ENCODE results near the gene CLTRN. TPM values are rescaled to one million over a fixed set of nuclear protein-coding genes. Genes with fewer than 3 reads are reported as not detected.
A peak's percentile ranks its signal among the peaks of the same experiment; 100 is the strongest.
"Not testable (repeated sequence)": the region's sequence is repeated elsewhere in the genome, so short reads cannot be mapped to it uniquely, and the experiment has no call there.

CLTRN gene
- total RNA-seq, 3 donors from 2014 or later = 0.16 TPM; not detected in 2

GRCh38 chrX:15675490-15675921, 10.9 kb upstream of the CLTRN start:
- peak; percentile 79 to 80 for ATAC-seq
- no peak overlapping the region for H3K4me3 Mint-ChIP-seq
- H3K36me3 Mint-ChIP-seq (ENCODE audit: insufficient read depth) = no peaks in the 10 kb centered on the region
- no peaks in the 10 kb centered on the region for H3K27me3 Mint-ChIP-seq (ENCODE audit: low read depth)
- H3K4me1 Mint-ChIP-seq (ENCODE audit: low read depth) = peaks cover 13% of the 10 kb centered on the region
- no peaks in the 10 kb centered on the region for H3K9me3 Mint-ChIP-seq
- peak; percentile 89 for DNase-seq

DNA sequence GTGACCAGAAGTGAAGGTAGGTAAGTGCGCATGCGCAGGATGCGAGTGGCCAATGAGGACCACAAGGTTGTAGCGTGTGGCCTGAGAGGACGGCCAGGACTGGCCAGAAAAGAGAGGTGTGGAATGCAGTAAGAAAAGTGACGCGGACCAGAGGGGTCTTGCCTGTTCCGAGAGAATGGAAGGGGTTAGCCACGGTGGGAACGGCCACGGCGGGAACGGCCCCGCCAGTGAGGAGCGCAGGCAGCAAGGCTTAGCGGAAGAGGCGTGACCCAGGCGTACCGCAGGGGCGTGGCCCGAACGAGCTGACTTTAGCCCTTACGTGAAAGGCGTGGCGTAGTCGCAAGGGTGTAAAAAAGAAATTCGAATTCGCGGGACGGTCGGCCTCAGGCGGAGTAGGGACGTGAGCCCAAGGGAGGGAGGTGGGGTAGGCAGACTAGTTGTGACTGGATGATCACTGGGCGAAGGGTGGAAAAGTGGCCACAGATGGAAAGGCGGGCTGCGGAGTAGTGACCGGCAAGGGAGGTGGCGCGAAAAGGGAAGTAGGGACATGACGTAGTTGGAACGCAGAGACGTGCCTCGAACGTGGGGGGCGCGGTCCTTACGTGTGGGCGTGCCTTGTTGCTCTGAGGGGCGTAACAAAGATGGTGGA, 10.4 kb upstream of the CLTRN start:
- no peaks in the 10 kb centered on the region for H3K9me3 Mint-ChIP-seq
- DNase-seq = peak; percentile 90
- peaks cover 11% of the 10 kb centered on the region for H3K4me1 Mint-ChIP-seq (ENCODE audit: low read depth)
- ATAC-seq = peak; percentile 81 to 82
- H3K36me3 Mint-ChIP-seq (ENCODE audit: insufficient read depth) = no peaks in the 10 kb centered on the region
- no peaks in the 10 kb centered on the region for H3K27me3 Mint-ChIP-seq (ENCODE audit: low read depth)
- H3K4me3 Mint-ChIP-seq = no peak overlapping the region

GRCh38 chrX:15674514-15674840, 9.9 kb upstream of the CLTRN start:
- H3K4me1 Mint-ChIP-seq (ENCODE audit: low read depth) = peaks cover 11% of the 10 kb centered on the region
- ATAC-seq (no peak), DNase-seq (no peak)
- no peaks in the 10 kb centered on the region for H3K9me3 Mint-ChIP-seq
- H3K36me3 Mint-ChIP-seq (ENCODE audit: insufficient read depth) = no peaks in the 10 kb centered on the region
- no peaks in the 10 kb centered on the region for H3K27me3 Mint-ChIP-seq (ENCODE audit: low read depth)
- no peak overlapping the region for H3K4me3 Mint-ChIP-seq

GRCh38 chrX:15673970-15674369, 9.4 kb upstream of the CLTRN start:
- Mint-ChIP-seq H3K4me1 (ENCODE audit: low read depth) (peaks cover 11% of the 10 kb centered on the region), H3K27me3 (ENCODE audit: low read depth) (no peaks in the 10 kb centered on the region), H3K36me3 (ENCODE audit: insufficient read depth) (no peaks in the 10 kb centered on the region), H3K4me3 (no peak overlapping the region), H3K9me3 (no peaks in the 10 kb centered on the region)
- ATAC-seq (no peak), DNase-seq (no peak)

DNA sequence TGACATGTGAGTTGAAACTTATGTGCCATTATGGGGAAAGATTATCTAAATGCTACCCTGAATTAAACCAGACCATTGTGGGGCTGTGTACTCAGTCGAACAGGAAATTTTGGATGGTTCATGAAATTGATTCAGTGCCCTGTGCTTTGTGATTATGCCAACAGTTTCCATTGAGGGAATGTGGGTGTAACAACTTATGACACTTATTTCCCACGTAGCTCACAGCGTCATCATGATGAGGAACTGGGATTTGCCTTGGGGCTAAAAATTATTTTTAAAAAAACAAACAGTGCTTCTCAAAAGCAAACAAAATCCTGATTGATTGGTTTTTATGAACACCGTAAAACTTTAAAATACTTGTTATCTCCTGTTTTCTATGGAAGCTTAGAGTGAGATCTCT, 8.3 kb upstream of the CLTRN start:
- H3K4me3 Mint-ChIP-seq = no peak overlapping the region
- no peaks in the 10 kb centered on the region for H3K27me3 Mint-ChIP-seq (ENCODE audit: low read depth)
- DNase-seq (no peak), ATAC-seq (no peak)
- H3K36me3 Mint-ChIP-seq (ENCODE audit: insufficient read depth) = no peaks in the 10 kb centered on the region
- no peaks in the 10 kb centered on the region for H3K9me3 Mint-ChIP-seq
- H3K4me1 Mint-ChIP-seq (ENCODE audit: low read depth) = peaks cover 8% of the 10 kb centered on the region

DNA sequence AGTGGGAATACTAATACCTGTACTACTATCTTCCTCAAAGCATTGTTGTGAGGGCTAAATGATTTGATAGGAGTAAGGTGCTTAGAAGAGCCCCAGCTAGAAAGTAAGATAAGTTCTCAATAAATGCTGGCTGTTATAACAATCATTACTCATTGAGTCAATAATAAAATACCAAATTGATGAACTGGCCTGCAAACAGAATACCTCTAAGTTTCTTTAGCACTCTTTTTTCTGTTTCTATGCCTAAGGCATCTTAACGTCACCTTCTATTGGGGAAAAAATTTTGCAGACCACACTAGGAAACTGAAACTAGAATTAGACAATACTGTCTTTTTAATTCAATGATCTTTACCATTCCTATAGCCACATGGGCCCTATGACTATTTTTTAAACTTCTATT, 1.2 kb downstream of the CLTRN start:
- Mint-ChIP-seq H3K9me3 (no peaks in the 10 kb centered on the region), H3K27me3 (ENCODE audit: low read depth) (peaks cover 28% of the 10 kb centered on the region), H3K4me3 (no peak overlapping the region), H3K36me3 (ENCODE audit: insufficient read depth) (no peaks in the 10 kb centered on the region), H3K4me1 (ENCODE audit: low read depth) (no peaks in the 10 kb centered on the region)
- no peak for ATAC-seq
- no peak for DNase-seq

DNA sequence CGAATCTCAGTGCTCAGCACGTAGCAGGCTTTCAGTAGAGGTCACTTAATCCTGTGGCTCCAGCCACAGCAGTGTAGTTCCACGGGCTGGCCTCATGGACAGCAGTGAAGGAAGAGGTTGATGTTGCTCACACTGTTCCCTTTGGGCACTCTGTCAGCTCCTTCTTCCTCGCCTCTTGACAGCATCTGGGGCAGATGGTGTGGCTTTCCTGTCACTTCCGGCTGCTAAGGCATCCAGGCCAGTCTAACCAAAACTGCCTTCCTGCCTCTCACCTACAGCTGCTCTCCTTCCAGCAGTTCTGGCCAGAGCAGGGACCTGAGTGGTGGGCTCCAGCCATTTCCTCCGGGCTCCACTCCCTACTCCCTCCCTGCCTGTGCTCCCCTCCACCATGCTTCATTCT, 9.8 kb downstream of the CLTRN start:
- not testable (repeated sequence) for DNase-seq; ATAC-seq; H3K4me1 Mint-ChIP-seq (ENCODE audit: low read depth); H3K9me3 Mint-ChIP-seq; H3K4me3 Mint-ChIP-seq; H3K36me3 Mint-ChIP-seq (ENCODE audit: insufficient read depth); H3K27me3 Mint-ChIP-seq (ENCODE audit: low read depth)

- no peak overlapping the region for H3K4me3 Mint-ChIP-seq
- H3K27me3 Mint-ChIP-seq (ENCODE audit: low read depth) = no peaks in the 10 kb centered on the region
These were observed 10.6 kb downstream of the CLTRN start for GRCh38 chrX:15653961-15654360.

GRCh38 chrX:15647510-15647909, 17.1 kb downstream of the CLTRN start:
- not testable (repeated sequence) for H3K27me3 Mint-ChIP-seq (ENCODE audit: low read depth); DNase-seq; ATAC-seq; H3K4me3 Mint-ChIP-seq; H3K9me3 Mint-ChIP-seq; H3K36me3 Mint-ChIP-seq (ENCODE audit: insufficient read depth)
- peaks cover 11% of the 10 kb centered on the region for H3K4me1 Mint-ChIP-seq (ENCODE audit: low read depth)

More at GRCh38 chrX:15653961-15654360, 10.6 kb downstream of the CLTRN start:
- Mint-ChIP-seq H3K9me3 (no peaks in the 10 kb centered on the region), H3K4me1 (ENCODE audit: low read depth) (no peaks in the 10 kb centered on the region), H3K36me3 (ENCODE audit: insufficient read depth) (no peaks in the 10 kb centered on the region)
- ATAC-seq (no peak), DNase-seq (no peak)

GRCh38 chrX:15646543-15646942, 18.1 kb downstream of the CLTRN start:
- ATAC-seq (no peak), DNase-seq (no peak)
- Mint-ChIP-seq H3K4me1 (ENCODE audit: low read depth) (peaks cover 11% of the 10 kb centered on the region), H3K27me3 (ENCODE audit: low read depth) (peaks cover 6% of the 10 kb centered on the region), H3K4me3 (no peak overlapping the region), H3K9me3 (no peaks in the 10 kb centered on the region), H3K36me3 (ENCODE audit: insufficient read depth) (no peaks in the 10 kb centered on the region)

DNA sequence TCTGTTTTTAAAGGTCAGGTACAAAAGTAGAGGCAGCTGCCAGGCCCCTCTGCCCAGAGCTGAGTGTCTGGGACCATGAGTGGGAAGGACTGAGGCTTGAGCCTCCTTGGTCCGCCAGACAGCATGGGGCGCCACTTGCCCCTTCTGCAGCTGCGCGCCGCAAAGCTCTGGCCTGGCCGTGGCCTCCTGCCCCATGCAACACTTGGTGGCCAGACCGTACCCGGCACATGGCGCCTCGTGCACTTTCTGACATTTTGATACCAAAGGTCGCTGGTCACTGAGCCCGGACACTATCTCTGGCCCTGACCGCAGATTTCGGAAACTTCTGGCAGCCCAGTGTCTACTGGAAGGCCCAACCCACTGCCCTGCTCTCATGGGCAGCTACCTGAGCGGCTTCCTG, 18.6 kb downstream of the CLTRN start:
- H3K9me3 Mint-ChIP-seq = no peaks in the 10 kb centered on the region
- DNase-seq = no peak
- peaks cover 11% of the 10 kb centered on the region for H3K4me1 Mint-ChIP-seq (ENCODE audit: low read depth)
- no peaks in the 10 kb centered on the region for H3K36me3 Mint-ChIP-seq (ENCODE audit: insufficient read depth)
- no peak overlapping the region for H3K4me3 Mint-ChIP-seq
- ATAC-seq = no peak
- H3K27me3 Mint-ChIP-seq (ENCODE audit: low read depth) = peaks cover 6% of the 10 kb centered on the region

GRCh38 chrX:15645266-15645665, 19.3 kb downstream of the CLTRN start:
- no peaks in the 10 kb centered on the region for H3K9me3 Mint-ChIP-seq
- peaks cover 11% of the 10 kb centered on the region for H3K4me1 Mint-ChIP-seq (ENCODE audit: low read depth)
- H3K27me3 Mint-ChIP-seq (ENCODE audit: low read depth) = peaks cover 6% of the 10 kb centered on the region
- ATAC-seq = no peak
- DNase-seq = no peak
- no peak overlapping the region for H3K4me3 Mint-ChIP-seq
- no peaks in the 10 kb centered on the region for H3K36me3 Mint-ChIP-seq (ENCODE audit: insufficient read depth)

DNA sequence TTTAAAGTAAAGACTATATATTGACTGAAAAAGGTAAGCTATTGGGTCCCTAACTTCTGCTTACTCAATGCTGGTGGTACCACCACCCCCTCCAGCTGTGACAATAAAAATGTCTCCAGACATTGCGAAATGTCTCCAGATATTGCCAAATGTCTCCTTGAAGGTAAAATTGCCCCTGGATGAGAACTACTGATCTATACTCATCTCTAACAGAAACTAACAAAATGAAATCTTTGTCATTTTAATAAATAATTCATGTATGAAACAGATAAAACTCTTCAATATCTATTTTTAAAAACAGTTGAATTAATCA, 20.1 kb downstream of the CLTRN start:
- Mint-ChIP-seq H3K9me3 (no peaks in the 10 kb centered on the region), H3K4me3 (no peak overlapping the region)

GRCh38 chrX:15643786-15644559, 20.6 kb downstream of the CLTRN start:
- H3K4me1 Mint-ChIP-seq (ENCODE audit: low read depth) = peaks cover 11% of the 10 kb centered on the region

More for the DNA sequence above, 20.1 kb downstream of the CLTRN start:
- Mint-ChIP-seq H3K36me3 (ENCODE audit: insufficient read depth) (no peaks in the 10 kb centered on the region), H3K27me3 (ENCODE audit: low read depth) (peaks cover 6% of the 10 kb centered on the region), H3K4me1 (ENCODE audit: low read depth) (peaks cover 11% of the 10 kb centered on the region)
- DNase-seq (no peak), ATAC-seq (no peak)

DNA sequence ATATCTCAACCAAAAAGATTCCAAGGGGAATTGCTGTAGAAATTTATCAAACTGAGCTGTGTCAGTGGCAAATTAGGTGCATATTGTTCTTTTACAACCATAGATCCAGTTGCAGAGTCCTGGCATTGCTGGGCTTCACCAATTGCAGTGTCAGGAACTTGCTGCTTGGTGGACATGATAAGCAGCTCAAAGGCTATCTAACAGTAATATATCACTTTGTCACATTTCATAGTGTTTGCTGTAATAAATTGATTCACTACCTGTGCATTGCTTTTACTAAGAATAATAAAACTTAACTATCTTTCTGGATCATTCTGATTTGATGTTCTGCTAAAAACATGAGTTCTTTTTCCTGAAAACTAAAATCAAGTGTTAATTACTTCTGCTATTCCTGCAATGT, 33.0 kb downstream of the CLTRN start:
- Mint-ChIP-seq H3K27me3 (ENCODE audit: low read depth) (peaks cover 4% of the 10 kb centered on the region), H3K36me3 (ENCODE audit: insufficient read depth) (no peaks in the 10 kb centered on the region), H3K4me1 (ENCODE audit: low read depth) (no peaks in the 10 kb centered on the region), H3K9me3 (no peaks in the 10 kb centered on the region), H3K4me3 (no peak overlapping the region)
- no peak for DNase-seq
- no peak for ATAC-seq

More at GRCh38 chrX:15643786-15644559, 20.6 kb downstream of the CLTRN start:
- DNase-seq (no peak), ATAC-seq (no peak)
- Mint-ChIP-seq H3K4me3 (no peak overlapping the region), H3K36me3 (ENCODE audit: insufficient read depth) (no peaks in the 10 kb centered on the region), H3K27me3 (ENCODE audit: low read depth) (peaks cover 6% of the 10 kb centered on the region), H3K9me3 (no peaks in the 10 kb centered on the region)

Data from activated T-cell treated with anti-CD3 and anti-CD28 coated beads, Interleukin-2, amount 50 U/mL, for 4 hours (primary cell).